HepG2 (cell line): ENCODE results near the gene PLD4.

Experiments
- HMG20A ChIP-seq: IDR thresholded peaks from 2 replicates; pipeline ENCODE4 v1.6.1; 2016; ENCODE audit warnings: borderline replicate concordance
- NFE2 ChIP-seq: sonication (generic); formaldehyde crosslinking; IDR thresholded peaks from 2 replicates; pipeline ENCODE4 v1.4.0; 2020; ENCODE audit warnings: missing genetic modification reagents
- SMARCC2 ChIP-seq: fragments of 450-650 bp; IDR thresholded peaks from 2 replicates; pipeline ENCODE4 v1.6.1; 2017; ENCODE audit warnings: antibody characterized with exemption, mild to moderate bottlenecking
- ZNF660 ChIP-seq: sonication (generic); formaldehyde crosslinking; IDR thresholded peaks from 2 replicates; pipeline ENCODE4 v1.5.1; 2020; ENCODE audit warnings: mild to moderate bottlenecking, low read depth, missing genetic modification reagents, borderline replicate concordance

- TF ChIP-seq HMG20A (CRISPR knock-in tag) (no peak), NFE2 (no peak), SMARCC2 (no peak), ZNF660 (CRISPR knock-in tag) (no peak)
Observed at GRCh38 chr14:104930526-104931303, 6.0 kb downstream of the PLD4 start.
